Measurements from ENCODE around the gene NMS. TPM values are rescaled to one million over a fixed set of nuclear protein-coding genes. Genes with fewer than 3 reads are reported as not detected.

Gene NMS
- total RNA-seq, 6 donors from 2014 or later: not detected

GRCh38 chr2:100476606-100477005, 6.3 kb downstream of the NMS start:
- Histone ChIP-seq H3K9me3 (no peaks in the 10 kb centered on the region), H3K27ac (no peak overlapping the region), H3K4me1 (no peaks in the 10 kb centered on the region), H3K27me3 (no peaks in the 10 kb centered on the region), H3K4me3 (no peak overlapping the region), H3K36me3 (no peaks in the 10 kb centered on the region)
- no peak for DNase-seq
- ATAC-seq (ENCODE audit: low FRiP score in 2 of 2): no peak
- 92 to 94% methylated on average over 8 of the region's 8 CpGs for WGBS, 2 donors
- TF ChIP-seq CTCF (IDR thresholded peaks at IDR 0.05): no peak
- TF ChIP-seq POLR2A (IDR thresholded peaks at IDR 0.05): no peak
- TF ChIP-seq EP300 (IDR thresholded peaks at IDR 0.05): no peak
- TF ChIP-seq POLR2AphosphoS5 (IDR thresholded peaks at IDR 0.05): no peak

- H3K27ac ChIP-seq: no peak overlapping the region
- ATAC-seq (ENCODE audit: low FRiP score in 2 of 2) (no peak), DNase-seq (no peak)
- H3K4me3 ChIP-seq: no peak overlapping the region
- no peaks in the 10 kb centered on the region for H3K4me1 ChIP-seq
- WGBS, 2 donors: 75 to 83% methylated on average over 4 of the region's 4 CpGs
- no peaks in the 10 kb centered on the region for H3K27me3 ChIP-seq
- TF ChIP-seq POLR2A (IDR thresholded peaks at IDR 0.05): no peak
- TF ChIP-seq EP300 (IDR thresholded peaks at IDR 0.05): no peak
- no peak for TF ChIP-seq POLR2AphosphoS5 (IDR thresholded peaks at IDR 0.05)
- TF ChIP-seq CTCF (IDR thresholded peaks at IDR 0.05): no peak
- no peaks in the 10 kb centered on the region for H3K36me3 ChIP-seq
- no peaks in the 10 kb centered on the region for H3K9me3 ChIP-seq
Observed at GRCh38 chr2:100482741-100483140, 12.5 kb downstream of the NMS start.

- TF ChIP-seq POLR2AphosphoS5 (IDR thresholded peaks at IDR 0.05) (no peak), EP300 (IDR thresholded peaks at IDR 0.05) (no peak), CTCF (IDR thresholded peaks at IDR 0.05) (no peak), POLR2A (IDR thresholded peaks at IDR 0.05) (no peak)
- WGBS, 2 donors: 46 to 71% methylated on average over 5 of the region's 5 CpGs
- Histone ChIP-seq H3K9me3 (no peaks in the 10 kb centered on the region), H3K4me1 (no peaks in the 10 kb centered on the region), H3K4me3 (no peak overlapping the region), H3K27ac (no peak overlapping the region), H3K27me3 (no peaks in the 10 kb centered on the region), H3K36me3 (no peaks in the 10 kb centered on the region)
- DNase-seq (no peak), ATAC-seq (ENCODE audit: low FRiP score in 2 of 2) (no peak)
Observed at GRCh38 chr2:100483895-100484294, 13.6 kb downstream of the NMS start.

GRCh38 chr2:100484390-100484789, 14.1 kb downstream of the NMS start:
- TF ChIP-seq EP300 (IDR thresholded peaks at IDR 0.05): no peak
- TF ChIP-seq POLR2AphosphoS5 (IDR thresholded peaks at IDR 0.05): no peak
- no peak for TF ChIP-seq CTCF (IDR thresholded peaks at IDR 0.05)
- no peak for TF ChIP-seq POLR2A (IDR thresholded peaks at IDR 0.05)
- no peaks in the 10 kb centered on the region for H3K27me3 ChIP-seq
- no peak for DNase-seq
- no peak for ATAC-seq (ENCODE audit: low FRiP score in 2 of 2)
- no peaks in the 10 kb centered on the region for H3K9me3 ChIP-seq
- no peak overlapping the region for H3K27ac ChIP-seq
- H3K36me3 ChIP-seq: no peaks in the 10 kb centered on the region
- H3K4me3 ChIP-seq: no peak overlapping the region
- H3K4me1 ChIP-seq: no peaks in the 10 kb centered on the region
- 76 to 80% methylated on average over 5 of the region's 5 CpGs for WGBS, 2 donors

- 73 to 85% methylated on average over 2 of the region's 2 CpGs for WGBS, 2 donors
- no peak for TF ChIP-seq POLR2AphosphoS5 (IDR thresholded peaks at IDR 0.05)
- no peak for TF ChIP-seq CTCF (IDR thresholded peaks at IDR 0.05)
- TF ChIP-seq EP300 (IDR thresholded peaks at IDR 0.05): no peak
- no peak for TF ChIP-seq POLR2A (IDR thresholded peaks at IDR 0.05)
- H3K27ac ChIP-seq: no peak overlapping the region
- ATAC-seq (ENCODE audit: low FRiP score in 2 of 2): no peak
- no peaks in the 10 kb centered on the region for H3K9me3 ChIP-seq
- no peaks in the 10 kb centered on the region for H3K36me3 ChIP-seq
- no peak overlapping the region for H3K4me3 ChIP-seq
- DNase-seq: no peak
- H3K4me1 ChIP-seq: no peaks in the 10 kb centered on the region
- no peaks in the 10 kb centered on the region for H3K27me3 ChIP-seq
Observed at GRCh38 chr2:100485396-100485795, 15.1 kb downstream of the NMS start.
